ENCODE results near the gene NDUFB10. TPM values are rescaled to one million over a fixed set of nuclear protein-coding genes. Genes with fewer than 3 reads are reported as not detected.

NDUFB10 gene
- total and polyA plus RNA-seq, 2 experiments from 2014 or later, result 244 to 495 TPM

DNA sequence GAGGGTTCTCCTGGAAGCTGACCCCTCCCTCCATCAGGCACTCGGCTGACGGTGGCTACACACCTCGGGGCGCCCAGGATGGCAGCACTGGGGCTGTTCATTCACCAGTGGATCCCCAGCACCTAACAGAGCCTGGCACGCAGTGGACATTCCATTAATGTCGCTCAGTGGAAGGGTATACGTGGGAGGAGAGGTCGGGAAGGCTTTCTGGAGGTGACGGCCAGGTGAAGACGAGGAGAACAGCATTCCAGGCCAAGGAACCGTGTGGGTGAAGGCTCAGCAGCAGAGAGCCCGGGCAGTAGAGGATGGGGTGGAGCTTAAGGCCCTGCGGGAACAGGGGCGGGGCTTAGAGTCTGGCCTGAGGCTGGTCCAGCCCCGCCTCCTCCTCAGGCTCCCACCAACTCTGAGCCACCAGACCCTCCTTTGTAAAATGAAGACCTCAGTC is 38.6 kb upstream of the NDUFB10 start:
- Histone ChIP-seq H3K27ac (ENCODE audit: low read depth) (no peak overlapping the region), H3K27me3 (ENCODE audit: insufficient read depth) (peaks cover 79% of the 10 kb centered on the region), H3F3A (replicated peaks; ENCODE audit: low read depth) (0 out of 2 replicates have a peak, but pooled peaks cover 6% of the 10 kb centered on the region), H4K20me1 (replicated peaks; ENCODE audit: insufficient read depth) (no peaks in the 10 kb centered on the region), H3K4me3 (peak overlapping the region; percentile 38; the same call in 1 of the 2 replicates), H3K4me1 (ENCODE audit: insufficient read depth) (peaks cover 27% of the 10 kb centered on the region), H2AFZ (peak overlapping the region; percentile 72; the same call in 1 of the 2 replicates), H3K9me2 (ENCODE audit: insufficient read depth) (no peaks in the 10 kb centered on the region), H3K36me3 (ENCODE audit: insufficient read depth) (no peaks in the 10 kb centered on the region), H3K4me2 (peak overlapping the region; percentile 77), H3K79me2 (replicated peaks; ENCODE audit: insufficient read depth) (no peaks in the 10 kb centered on the region)
- DNase-seq (ENCODE audit: low spot score) (peak; percentile 92), ATAC-seq (peak; percentile 63)
- Mint-ChIP-seq H3K4me1 (peaks cover 26% of the 10 kb centered on the region), H3K36me3 (ENCODE audit: low read depth) (no peaks in the 10 kb centered on the region; the same call in 2 of the 3 replicates), H3K4me3 (peak overlapping the region; percentile 50; the same call in 2 of the 3 replicates), H3K27ac (no peak overlapping the region), H3K9me3 (no peaks in the 10 kb centered on the region), H3K27me3 (ENCODE audit: insufficient read depth, low read depth, poor library complexity) (peaks cover 85% of the 10 kb centered on the region)
- TF ChIP-seq ZNF114 (CRISPR knock-in tag; IDR thresholded peaks at IDR 0.05), result no peak
- TF ChIP-seq, protein P1, sequence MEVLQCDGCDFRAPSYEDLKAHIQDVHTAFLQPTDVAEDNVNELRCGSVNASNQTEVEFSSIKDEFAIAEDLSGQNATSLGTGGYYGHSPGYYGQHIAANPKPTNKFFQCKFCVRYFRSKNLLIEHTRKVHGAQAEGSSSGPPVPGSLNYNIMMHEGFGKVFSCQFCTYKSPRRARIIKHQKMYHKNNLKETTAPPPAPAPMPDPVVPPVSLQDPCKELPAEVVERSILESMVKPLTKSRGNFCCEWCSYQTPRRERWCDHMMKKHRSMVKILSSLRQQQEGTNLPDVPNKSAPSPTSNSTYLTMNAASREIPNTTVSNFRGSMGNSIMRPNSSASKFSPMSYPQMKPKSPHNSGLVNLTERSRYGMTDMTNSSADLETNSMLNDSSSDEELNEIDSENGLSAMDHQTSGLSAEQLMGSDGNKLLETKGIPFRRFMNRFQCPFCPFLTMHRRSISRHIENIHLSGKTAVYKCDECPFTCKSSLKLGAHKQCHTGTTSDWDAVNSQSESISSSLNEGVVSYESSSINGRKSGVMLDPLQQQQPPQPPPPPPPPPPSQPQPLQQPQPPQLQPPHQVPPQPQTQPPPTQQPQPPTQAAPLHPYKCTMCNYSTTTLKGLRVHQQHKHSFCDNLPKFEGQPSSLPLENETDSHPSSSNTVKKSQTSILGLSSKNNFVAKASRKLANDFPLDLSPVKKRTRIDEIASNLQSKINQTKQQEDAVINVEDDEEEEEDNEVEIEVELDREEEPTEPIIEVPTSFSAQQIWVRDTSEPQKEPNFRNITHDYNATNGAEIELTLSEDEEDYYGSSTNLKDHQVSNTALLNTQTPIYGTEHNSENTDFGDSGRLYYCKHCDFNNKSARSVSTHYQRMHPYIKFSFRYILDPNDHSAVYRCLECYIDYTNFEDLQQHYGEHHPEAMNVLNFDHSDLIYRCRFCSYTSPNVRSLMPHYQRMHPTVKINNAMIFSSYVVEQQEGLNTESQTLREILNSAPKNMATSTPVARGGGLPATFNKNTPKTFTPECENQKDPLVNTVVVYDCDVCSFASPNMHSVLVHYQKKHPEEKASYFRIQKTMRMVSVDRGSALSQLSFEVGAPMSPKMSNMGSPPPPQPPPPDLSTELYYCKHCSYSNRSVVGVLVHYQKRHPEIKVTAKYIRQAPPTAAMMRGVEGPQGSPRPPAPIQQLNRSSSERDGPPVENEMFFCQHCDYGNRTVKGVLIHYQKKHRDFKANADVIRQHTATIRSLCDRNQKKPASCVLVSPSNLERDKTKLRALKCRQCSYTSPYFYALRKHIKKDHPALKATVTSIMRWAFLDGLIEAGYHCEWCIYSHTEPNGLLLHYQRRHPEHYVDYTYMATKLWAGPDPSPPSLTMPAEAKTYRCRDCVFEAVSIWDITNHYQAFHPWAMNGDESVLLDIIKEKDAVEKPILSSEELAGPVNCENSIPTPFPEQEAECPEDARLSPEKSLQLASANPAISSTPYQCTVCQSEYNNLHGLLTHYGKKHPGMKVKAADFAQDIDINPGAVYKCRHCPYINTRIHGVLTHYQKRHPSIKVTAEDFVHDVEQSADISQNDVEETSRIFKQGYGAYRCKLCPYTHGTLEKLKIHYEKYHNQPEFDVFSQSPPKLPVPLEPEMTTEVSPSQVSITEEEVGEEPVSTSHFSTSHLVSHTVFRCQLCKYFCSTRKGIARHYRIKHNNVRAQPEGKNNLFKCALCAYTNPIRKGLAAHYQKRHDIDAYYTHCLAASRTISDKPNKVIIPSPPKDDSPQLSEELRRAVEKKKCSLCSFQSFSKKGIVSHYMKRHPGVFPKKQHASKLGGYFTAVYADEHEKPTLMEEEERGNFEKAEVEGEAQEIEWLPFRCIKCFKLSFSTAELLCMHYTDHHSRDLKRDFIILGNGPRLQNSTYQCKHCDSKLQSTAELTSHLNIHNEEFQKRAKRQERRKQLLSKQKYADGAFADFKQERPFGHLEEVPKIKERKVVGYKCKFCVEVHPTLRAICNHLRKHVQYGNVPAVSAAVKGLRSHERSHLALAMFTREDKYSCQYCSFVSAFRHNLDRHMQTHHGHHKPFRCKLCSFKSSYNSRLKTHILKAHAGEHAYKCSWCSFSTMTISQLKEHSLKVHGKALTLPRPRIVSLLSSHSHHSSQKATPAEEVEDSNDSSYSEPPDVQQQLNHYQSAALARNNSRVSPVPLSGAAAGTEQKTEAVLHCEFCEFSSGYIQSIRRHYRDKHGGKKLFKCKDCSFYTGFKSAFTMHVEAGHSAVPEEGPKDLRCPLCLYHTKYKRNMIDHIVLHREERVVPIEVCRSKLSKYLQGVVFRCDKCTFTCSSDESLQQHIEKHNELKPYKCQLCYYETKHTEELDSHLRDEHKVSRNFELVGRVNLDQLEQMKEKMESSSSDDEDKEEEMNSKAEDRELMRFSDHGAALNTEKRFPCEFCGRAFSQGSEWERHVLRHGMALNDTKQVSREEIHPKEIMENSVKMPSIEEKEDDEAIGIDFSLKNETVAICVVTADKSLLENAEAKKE (CRISPR knock-in tag; IDR thresholded peaks at IDR 0.05), result no peak
- peak; percentile 30 for TF ChIP-seq EZH2 (IDR thresholded peaks at IDR 0.05; ENCODE audit: low read depth, unreplicated experiment)
- TF ChIP-seq, protein P2, sequence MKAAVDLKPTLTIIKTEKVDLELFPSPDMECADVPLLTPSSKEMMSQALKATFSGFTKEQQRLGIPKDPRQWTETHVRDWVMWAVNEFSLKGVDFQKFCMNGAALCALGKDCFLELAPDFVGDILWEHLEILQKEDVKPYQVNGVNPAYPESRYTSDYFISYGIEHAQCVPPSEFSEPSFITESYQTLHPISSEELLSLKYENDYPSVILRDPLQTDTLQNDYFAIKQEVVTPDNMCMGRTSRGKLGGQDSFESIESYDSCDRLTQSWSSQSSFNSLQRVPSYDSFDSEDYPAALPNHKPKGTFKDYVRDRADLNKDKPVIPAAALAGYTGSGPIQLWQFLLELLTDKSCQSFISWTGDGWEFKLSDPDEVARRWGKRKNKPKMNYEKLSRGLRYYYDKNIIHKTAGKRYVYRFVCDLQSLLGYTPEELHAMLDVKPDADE (IDR thresholded peaks at IDR 0.05), result no peak
- TF ChIP-seq, protein P3, sequence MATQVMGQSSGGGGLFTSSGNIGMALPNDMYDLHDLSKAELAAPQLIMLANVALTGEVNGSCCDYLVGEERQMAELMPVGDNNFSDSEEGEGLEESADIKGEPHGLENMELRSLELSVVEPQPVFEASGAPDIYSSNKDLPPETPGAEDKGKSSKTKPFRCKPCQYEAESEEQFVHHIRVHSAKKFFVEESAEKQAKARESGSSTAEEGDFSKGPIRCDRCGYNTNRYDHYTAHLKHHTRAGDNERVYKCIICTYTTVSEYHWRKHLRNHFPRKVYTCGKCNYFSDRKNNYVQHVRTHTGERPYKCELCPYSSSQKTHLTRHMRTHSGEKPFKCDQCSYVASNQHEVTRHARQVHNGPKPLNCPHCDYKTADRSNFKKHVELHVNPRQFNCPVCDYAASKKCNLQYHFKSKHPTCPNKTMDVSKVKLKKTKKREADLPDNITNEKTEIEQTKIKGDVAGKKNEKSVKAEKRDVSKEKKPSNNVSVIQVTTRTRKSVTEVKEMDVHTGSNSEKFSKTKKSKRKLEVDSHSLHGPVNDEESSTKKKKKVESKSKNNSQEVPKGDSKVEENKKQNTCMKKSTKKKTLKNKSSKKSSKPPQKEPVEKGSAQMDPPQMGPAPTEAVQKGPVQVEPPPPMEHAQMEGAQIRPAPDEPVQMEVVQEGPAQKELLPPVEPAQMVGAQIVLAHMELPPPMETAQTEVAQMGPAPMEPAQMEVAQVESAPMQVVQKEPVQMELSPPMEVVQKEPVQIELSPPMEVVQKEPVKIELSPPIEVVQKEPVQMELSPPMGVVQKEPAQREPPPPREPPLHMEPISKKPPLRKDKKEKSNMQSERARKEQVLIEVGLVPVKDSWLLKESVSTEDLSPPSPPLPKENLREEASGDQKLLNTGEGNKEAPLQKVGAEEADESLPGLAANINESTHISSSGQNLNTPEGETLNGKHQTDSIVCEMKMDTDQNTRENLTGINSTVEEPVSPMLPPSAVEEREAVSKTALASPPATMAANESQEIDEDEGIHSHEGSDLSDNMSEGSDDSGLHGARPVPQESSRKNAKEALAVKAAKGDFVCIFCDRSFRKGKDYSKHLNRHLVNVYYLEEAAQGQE (IDR thresholded peaks at IDR 0.05; ENCODE audit: unreplicated experiment), result no peak
- TF ChIP-seq, protein P4, sequence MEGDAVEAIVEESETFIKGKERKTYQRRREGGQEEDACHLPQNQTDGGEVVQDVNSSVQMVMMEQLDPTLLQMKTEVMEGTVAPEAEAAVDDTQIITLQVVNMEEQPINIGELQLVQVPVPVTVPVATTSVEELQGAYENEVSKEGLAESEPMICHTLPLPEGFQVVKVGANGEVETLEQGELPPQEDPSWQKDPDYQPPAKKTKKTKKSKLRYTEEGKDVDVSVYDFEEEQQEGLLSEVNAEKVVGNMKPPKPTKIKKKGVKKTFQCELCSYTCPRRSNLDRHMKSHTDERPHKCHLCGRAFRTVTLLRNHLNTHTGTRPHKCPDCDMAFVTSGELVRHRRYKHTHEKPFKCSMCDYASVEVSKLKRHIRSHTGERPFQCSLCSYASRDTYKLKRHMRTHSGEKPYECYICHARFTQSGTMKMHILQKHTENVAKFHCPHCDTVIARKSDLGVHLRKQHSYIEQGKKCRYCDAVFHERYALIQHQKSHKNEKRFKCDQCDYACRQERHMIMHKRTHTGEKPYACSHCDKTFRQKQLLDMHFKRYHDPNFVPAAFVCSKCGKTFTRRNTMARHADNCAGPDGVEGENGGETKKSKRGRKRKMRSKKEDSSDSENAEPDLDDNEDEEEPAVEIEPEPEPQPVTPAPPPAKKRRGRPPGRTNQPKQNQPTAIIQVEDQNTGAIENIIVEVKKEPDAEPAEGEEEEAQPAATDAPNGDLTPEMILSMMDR (conservative IDR thresholded peaks at IDR 0.05; ENCODE audit: low read depth in 2 of 2), result no peak
- no peak for TF ChIP-seq JUNB (IDR thresholded peaks at IDR 0.05; ENCODE audit: unreplicated experiment)
